Brain microvascular endothelial cell (primary cell): ENCODE results near the gene LETMD1.

ENCODE experiments used
- DNase-seq: peaks from one replicate; pipeline ENCODE4 v3.0.0-alpha.2; 2020
- H3K27ac ChIP-seq: fragments of 250-450 bp; sonication (Bioruptor Pico); 2 replicates; pipeline ENCODE4 v1.5.1; 2020; ENCODE audit warnings: mild to moderate bottlenecking, moderate library complexity
- H3K27me3 ChIP-seq: fragments of 250-450 bp; sonication (Bioruptor Pico); replicated peaks from 2 replicates; pipeline ENCODE4 v1.5.1; 2020; ENCODE audit warnings: mild to moderate bottlenecking
- H3K36me3 ChIP-seq: fragments of 250-450 bp; sonication (Bioruptor Pico); replicated peaks from 2 replicates; pipeline ENCODE4 v1.5.1; 2020; ENCODE audit warnings: mild to moderate bottlenecking
- H3K4me3 ChIP-seq: 2 replicates; pipeline ENCODE4 v1.5.1; 2011; ENCODE audit warnings: low read depth, mild to moderate bottlenecking, control low read depth, low read length, moderate library complexity
- in situ Hi-C: cut with HindIII; loops from 2 replicates; pipeline ENCODE4 v1.10.0; 2017; ENCODE audit warnings: low sequenced_read_pairs, low pct_ligation_motif_present
- TF ChIP-seq, protein P1 (sequence below): IDR thresholded peaks from 2 replicates; pipeline ENCODE4 v1.5.1; 2011; ENCODE audit warnings: low read depth, mild to moderate bottlenecking, moderate library complexity, low read length, control low read depth, inconsistent platforms; ENCODE audit errors: missing control alignments

Gene LETMD1

DNA sequence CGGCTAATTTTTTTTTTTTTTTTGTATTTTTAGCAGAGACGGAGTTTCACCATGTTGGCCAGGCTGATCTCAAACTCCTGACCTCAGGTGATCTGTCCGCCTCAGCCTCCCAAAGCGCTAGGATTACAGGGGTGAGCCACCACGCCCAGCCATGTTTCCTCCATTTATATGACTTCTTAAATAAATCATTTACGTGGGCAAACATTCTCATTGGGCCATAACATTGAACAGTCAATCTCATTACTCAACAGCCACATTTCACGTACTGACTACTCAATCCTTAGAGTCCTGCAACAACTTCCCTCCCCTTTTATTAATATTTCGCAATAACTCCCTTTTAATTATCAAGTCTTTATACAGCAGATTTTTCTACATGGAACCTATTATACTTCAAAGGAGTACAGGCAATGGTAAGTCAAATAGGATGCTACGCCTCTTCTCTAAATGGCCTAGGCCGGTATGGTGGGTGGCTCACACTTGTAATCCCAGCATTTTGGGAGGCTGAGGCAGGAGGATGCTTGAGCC, 42.6 kb downstream of the LETMD1 start:
- no peak for DNase-seq
- in situ Hi-C loops = no loop called here
- Histone ChIP-seq H3K4me3 (no peak overlapping the region), H3K27ac (no peak overlapping the region), H3K36me3 (peaks cover 17% of the 10 kb centered on the region), H3K27me3 (no peaks in the 10 kb centered on the region)
- TF ChIP-seq, protein P1, sequence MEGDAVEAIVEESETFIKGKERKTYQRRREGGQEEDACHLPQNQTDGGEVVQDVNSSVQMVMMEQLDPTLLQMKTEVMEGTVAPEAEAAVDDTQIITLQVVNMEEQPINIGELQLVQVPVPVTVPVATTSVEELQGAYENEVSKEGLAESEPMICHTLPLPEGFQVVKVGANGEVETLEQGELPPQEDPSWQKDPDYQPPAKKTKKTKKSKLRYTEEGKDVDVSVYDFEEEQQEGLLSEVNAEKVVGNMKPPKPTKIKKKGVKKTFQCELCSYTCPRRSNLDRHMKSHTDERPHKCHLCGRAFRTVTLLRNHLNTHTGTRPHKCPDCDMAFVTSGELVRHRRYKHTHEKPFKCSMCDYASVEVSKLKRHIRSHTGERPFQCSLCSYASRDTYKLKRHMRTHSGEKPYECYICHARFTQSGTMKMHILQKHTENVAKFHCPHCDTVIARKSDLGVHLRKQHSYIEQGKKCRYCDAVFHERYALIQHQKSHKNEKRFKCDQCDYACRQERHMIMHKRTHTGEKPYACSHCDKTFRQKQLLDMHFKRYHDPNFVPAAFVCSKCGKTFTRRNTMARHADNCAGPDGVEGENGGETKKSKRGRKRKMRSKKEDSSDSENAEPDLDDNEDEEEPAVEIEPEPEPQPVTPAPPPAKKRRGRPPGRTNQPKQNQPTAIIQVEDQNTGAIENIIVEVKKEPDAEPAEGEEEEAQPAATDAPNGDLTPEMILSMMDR = no peak

DNA sequence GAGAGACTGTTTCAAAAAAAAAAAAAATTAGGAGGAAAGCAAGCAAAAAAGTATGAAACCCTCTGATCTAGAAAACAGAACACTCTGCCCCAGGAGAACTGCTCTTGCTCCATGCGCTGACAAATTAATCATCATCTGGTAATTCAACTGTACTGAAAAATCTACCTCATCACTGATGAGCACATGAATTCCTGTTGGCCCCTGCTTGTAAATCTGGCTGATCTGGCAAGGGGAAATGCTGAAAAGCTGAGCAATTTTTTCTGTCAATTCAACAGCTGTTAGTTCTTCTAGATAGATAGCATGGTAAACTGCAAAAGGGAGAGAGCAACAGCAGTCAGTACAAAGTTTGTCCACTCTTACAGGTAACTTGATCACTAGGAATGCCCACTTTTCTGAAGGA, 50.5 kb downstream of the LETMD1 start:
- in situ Hi-C loops = no loop called here
- no peak for DNase-seq
- no peak overlapping the region for H3K27ac ChIP-seq
- no peak overlapping the region for H3K4me3 ChIP-seq
- TF ChIP-seq, protein P1 = no peak
- H3K36me3 ChIP-seq = peaks cover 43% of the 10 kb centered on the region
- H3K27me3 ChIP-seq = no peaks in the 10 kb centered on the region

DNA sequence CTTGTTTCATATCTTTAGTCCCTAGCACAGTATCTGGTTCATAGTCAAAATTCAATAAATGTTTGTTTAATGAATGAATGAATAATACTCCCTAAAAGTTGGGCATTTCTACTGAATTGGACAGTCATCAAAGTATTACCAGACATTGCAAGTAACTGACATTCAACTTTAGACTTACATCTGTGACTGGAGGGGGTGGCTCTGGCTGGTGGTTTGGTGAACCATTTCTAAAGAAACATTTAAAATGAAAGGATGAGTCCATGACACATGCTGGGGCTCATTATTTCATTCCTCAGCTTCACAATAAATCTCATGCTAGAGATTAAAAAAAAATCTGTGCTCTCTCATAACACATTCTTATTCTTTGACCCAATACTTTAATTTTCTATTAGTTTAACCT, 55.9 kb downstream of the LETMD1 start:
- in situ Hi-C loops = no loop called here
- TF ChIP-seq, protein P1 = no peak
- Histone ChIP-seq H3K27ac (no peak overlapping the region), H3K4me3 (no peak overlapping the region), H3K27me3 (no peaks in the 10 kb centered on the region), H3K36me3 (peaks cover 41% of the 10 kb centered on the region)
- DNase-seq = no peak

DNA sequence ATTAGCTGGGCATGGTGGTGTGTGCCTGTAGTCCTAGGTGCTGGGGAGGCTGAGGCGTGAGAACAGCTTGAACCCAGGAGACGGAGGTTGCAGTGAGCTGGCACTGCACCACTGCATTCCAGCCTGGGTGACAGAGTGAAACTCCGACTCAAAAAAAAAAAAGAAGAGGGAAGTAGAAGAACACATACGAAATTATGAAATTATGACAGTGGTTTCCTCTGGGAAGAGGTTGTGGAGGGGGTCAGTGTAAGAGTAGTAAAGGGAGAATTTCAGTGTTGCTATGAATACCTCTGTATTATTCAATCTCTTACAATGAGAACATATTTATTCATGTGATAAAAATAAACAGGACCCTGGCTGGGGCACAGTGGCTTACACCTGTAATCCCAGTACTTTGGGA, 60.0 kb downstream of the LETMD1 start:
- peaks cover 36% of the 10 kb centered on the region for H3K36me3 ChIP-seq
- no peak overlapping the region for H3K27ac ChIP-seq
- no peak overlapping the region for H3K4me3 ChIP-seq
- DNase-seq = no peak
- H3K27me3 ChIP-seq = no peaks in the 10 kb centered on the region
- in situ Hi-C loops = no loop called here
- TF ChIP-seq, protein P1 = no peak
